ENCODE data around the gene BANF2.

DNA sequence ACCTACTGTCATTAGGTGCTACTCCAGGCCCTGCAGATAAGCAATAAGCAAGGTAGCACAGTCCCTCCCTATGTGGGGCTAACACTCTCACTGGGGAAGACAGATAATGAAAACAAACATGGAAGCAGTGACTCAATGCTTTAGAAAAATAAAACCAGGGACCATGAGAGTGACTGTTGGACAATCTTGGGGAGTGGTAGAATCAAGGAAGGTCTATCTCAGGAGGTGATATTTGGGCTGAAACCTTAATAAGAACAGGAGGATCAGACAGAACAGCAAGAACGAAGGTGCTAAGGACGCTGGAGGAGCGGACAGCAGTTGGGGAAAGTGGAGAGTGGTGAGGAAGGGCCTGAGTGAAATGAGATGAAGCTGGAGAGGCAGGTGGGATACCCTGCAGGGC lies 58.2 kb downstream of the BANF2 start:
- TF ChIP-seq, protein P1, sequence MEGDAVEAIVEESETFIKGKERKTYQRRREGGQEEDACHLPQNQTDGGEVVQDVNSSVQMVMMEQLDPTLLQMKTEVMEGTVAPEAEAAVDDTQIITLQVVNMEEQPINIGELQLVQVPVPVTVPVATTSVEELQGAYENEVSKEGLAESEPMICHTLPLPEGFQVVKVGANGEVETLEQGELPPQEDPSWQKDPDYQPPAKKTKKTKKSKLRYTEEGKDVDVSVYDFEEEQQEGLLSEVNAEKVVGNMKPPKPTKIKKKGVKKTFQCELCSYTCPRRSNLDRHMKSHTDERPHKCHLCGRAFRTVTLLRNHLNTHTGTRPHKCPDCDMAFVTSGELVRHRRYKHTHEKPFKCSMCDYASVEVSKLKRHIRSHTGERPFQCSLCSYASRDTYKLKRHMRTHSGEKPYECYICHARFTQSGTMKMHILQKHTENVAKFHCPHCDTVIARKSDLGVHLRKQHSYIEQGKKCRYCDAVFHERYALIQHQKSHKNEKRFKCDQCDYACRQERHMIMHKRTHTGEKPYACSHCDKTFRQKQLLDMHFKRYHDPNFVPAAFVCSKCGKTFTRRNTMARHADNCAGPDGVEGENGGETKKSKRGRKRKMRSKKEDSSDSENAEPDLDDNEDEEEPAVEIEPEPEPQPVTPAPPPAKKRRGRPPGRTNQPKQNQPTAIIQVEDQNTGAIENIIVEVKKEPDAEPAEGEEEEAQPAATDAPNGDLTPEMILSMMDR (IDR thresholded peaks at IDR 0.05) = no peak
- no peak for TF ChIP-seq POLR2A (IDR thresholded peaks at IDR 0.05; ENCODE audit: low read depth)
